A549 (cell line): ENCODE results near the gene MS4A6E. TPM values are rescaled to one million over a fixed set of nuclear protein-coding genes. Genes with fewer than 3 reads are reported as not detected.
A peak's percentile ranks its signal among the peaks of the same experiment; 100 is the strongest.

Experiments
- ATAC-seq, 2 experiments: fragments of 200-7000 bp in 1 of 2; fragments of >200 bp in 1 of 2; cut with Nextera tagmentation in 1 of 2; cut with Tn5 transposase in 1 of 2; 3 replicates each; pipeline versions ENCODE4 v1.8.0 to v1.9.1; 2018 to 2020; ENCODE audit warnings: mild to moderate bottlenecking in 1 of 2, moderate library complexity in 1 of 2
- CTCF ChIA-PET: fragments of 300-600 bp; sonication (Branson Sonifier 250); formaldehyde crosslinking; extraction: SDS; loops from one replicate; lab custom pipeline; 2021; ENCODE audit warnings: antibody characterized with exemption, inconsistent platforms; lab: Yijun Ruan, JAX
- POLR2A ChIA-PET: fragments of 350-600 bp; formaldehyde crosslinking; extraction: SDS; loops from one replicate; lab custom pipeline; 2021; ENCODE audit warnings: antibody characterized with exemption, inconsistent platforms; lab: Yijun Ruan, JAX
- DNase-seq, 2 experiments: peaks; one replicate each; pipeline versions ENCODE4 v3.0.0 to v3.0.0-alpha.2; 2011 to 2016; ENCODE audit warnings: low read depth in 1 of 2, low spot score in 1 of 2
- FAIRE-seq: peaks from 2 replicates; lab custom pipeline; 2011; peaks lifted over from hg19 to GRCh38; lab: Jason Lieb, UNC
- H3K27ac ChIP-seq, 2 experiments: fragments of >200 bp; sonication (Bioruptor Twin); formaldehyde crosslinking; 3 replicates each; pipeline ENCODE4 v1.5.1; 2016 to 2017
- H3K4me1 ChIP-seq: fragments of >200 bp; sonication (Bioruptor Twin); formaldehyde crosslinking; 3 replicates; pipeline ENCODE4 v1.6.1; 2016
- H3K4me2 ChIP-seq: fragments of >200 bp; sonication (Bioruptor Twin); formaldehyde crosslinking; 3 replicates; pipeline ENCODE4 v1.6.1; 2016
- H3K4me3 ChIP-seq: fragments of >200 bp; sonication (Bioruptor Twin); formaldehyde crosslinking; 3 replicates; pipeline ENCODE4 v1.5.1; 2016
- H3K9me3 ChIP-seq: fragments of >200 bp; sonication (Bioruptor Twin); formaldehyde crosslinking; 3 replicates; pipeline ENCODE4 v1.6.1; 2016
- BHLHE40 ChIP-seq: IDR thresholded peaks from 2 replicates; pipeline ENCODE4 v1.6.1; 2012; ENCODE audit warnings: low read depth, low read length, inconsistent platforms
- CBX2 ChIP-seq: fragments of 200-600 bp; sonication (generic); IDR thresholded peaks from 2 replicates; pipeline ENCODE4 v1.6.1; 2016; ENCODE audit warnings: low read depth, mild to moderate bottlenecking, borderline replicate concordance
- CBX8 ChIP-seq: fragments of 200-600 bp; sonication (generic); IDR thresholded peaks from 2 replicates; pipeline ENCODE4 v1.6.1; 2016
- FOSB ChIP-seq: fragments of 250-450 bp; sonication (Bioruptor Pico); IDR thresholded peaks from 2 replicates; pipeline ENCODE4 v1.5.0; 2020; ENCODE audit warnings: mild to moderate bottlenecking, moderate library complexity
- FOXS1 ChIP-seq: fragments of 250-450 bp; sonication (Bioruptor Pico); IDR thresholded peaks from 2 replicates; pipeline ENCODE4 v1.5.0; 2020; ENCODE audit warnings: mild to moderate bottlenecking, moderate library complexity
- HOXB13 ChIP-seq: fragments of 250-450 bp; sonication (Bioruptor Pico); IDR thresholded peaks from 2 replicates; pipeline ENCODE4 v1.5.0; 2020; ENCODE audit warnings: low read depth, mild to moderate bottlenecking, moderate library complexity
- JUNB ChIP-seq: fragments of >200 bp; sonication (Bioruptor Twin); formaldehyde crosslinking; IDR thresholded peaks from 2 replicates; pipeline ENCODE4 v1.6.1; 2016
- MYC ChIP-seq: IDR thresholded peaks from 2 replicates; pipeline ENCODE4 v1.6.1; 2012; ENCODE audit warnings: mild to moderate bottlenecking, inconsistent platforms, low read length, improper control_type of control experiment, borderline replicate concordance
- NPAS2 ChIP-seq: fragments of 250-450 bp; sonication (Bioruptor Pico); IDR thresholded peaks from 2 replicates; pipeline ENCODE4 v1.8.0; 2022; ENCODE audit warnings: mild to moderate bottlenecking, moderate library complexity, borderline replicate concordance
- NR3C1 ChIP-seq: fragments of >200 bp; sonication (Bioruptor Twin); formaldehyde crosslinking; IDR thresholded peaks from 3 replicates; pipeline ENCODE4 v1.6.1; 2017
- RAD21 ChIP-seq, 2 experiments: fragments of >200 bp in 1 of 2; sonication (Bioruptor Twin) in 1 of 2; formaldehyde crosslinking in 1 of 2; IDR thresholded peaks in 1 of 2; conservative IDR thresholded peaks in 1 of 2; 2 replicates in 1 of 2; 3 replicates in 1 of 2; pipeline ENCODE4 v1.6.1; 2012 to 2018; ENCODE audit warnings: inconsistent platforms in 1 of 2
- TFCP2L1 ChIP-seq: fragments of 250-450 bp; sonication (Bioruptor Pico); IDR thresholded peaks from 2 replicates; pipeline ENCODE4 v1.5.0; 2021; ENCODE audit warnings: mild to moderate bottlenecking
- ZC3H11A ChIP-seq: fragments of 450-650 bp; IDR thresholded peaks from 2 replicates; pipeline ENCODE4 v1.6.1; 2014; ENCODE audit warnings: antibody characterized with exemption, mild to moderate bottlenecking
- ZFP36 ChIP-seq: fragments of 450-650 bp; IDR thresholded peaks from 2 replicates; pipeline ENCODE4 v1.6.1; 2014; ENCODE audit warnings: borderline replicate concordance; ENCODE audit not compliant: partially characterized antibody
- ZNF302 ChIP-seq: fragments of 250-450 bp; sonication (Bioruptor Pico); IDR thresholded peaks from 2 replicates; pipeline ENCODE4 v1.9.0; 2021; ENCODE audit warnings: inconsistent platforms, mild to moderate bottlenecking, moderate library complexity
- WGBS: methylation state at CpG from one replicate; pipeline ENCODE4 v1.1.6; 2017; ENCODE audit errors: missing lambda C conversion rate; 5-methylcytosine and 5-hydroxymethylcytosine counted together
- polyA plus RNA-seq, 4 experiments: library from polyadenylated mRNA; depleted of rRNA in 3 of 4; stranded (reverse); fragments of >200 nt; fragmentation: RNase III in 1 of 4; extraction: RNeasy Plus Mini Kit Qiagen cat#74134 plus additional on column Dnase treatment in 1 of 4; gene quantifications; 2 replicates in 3 of 4; 3 replicates in 1 of 4; pipeline ENCODE4 v1.2.3, GENCODE V29; 2011 to 2017
- TF ChIP-seq, protein P1 (sequence below): fragments of >200 bp; sonication (Bioruptor Twin); formaldehyde crosslinking; IDR thresholded peaks from 3 replicates; pipeline ENCODE4 v1.5.1; 2016
- TF ChIP-seq, protein P2 (sequence below): fragments of 250-450 bp; sonication (Bioruptor Pico); IDR thresholded peaks from 2 replicates; pipeline ENCODE4 v1.5.0; 2021; ENCODE audit warnings: mild to moderate bottlenecking, moderate library complexity, borderline replicate concordance
- TF ChIP-seq, protein P3 (sequence below): fragments of 150-350 bp; IDR thresholded peaks from 2 replicates; pipeline ENCODE4 v1.6.1; 2014; ENCODE audit warnings: low read depth, mild to moderate bottlenecking, low read length

The MS4A6E gene
- polyA plus RNA-seq, 2 of the 4 experiments (the other 2 are of a cell fraction) = not detected

DNA sequence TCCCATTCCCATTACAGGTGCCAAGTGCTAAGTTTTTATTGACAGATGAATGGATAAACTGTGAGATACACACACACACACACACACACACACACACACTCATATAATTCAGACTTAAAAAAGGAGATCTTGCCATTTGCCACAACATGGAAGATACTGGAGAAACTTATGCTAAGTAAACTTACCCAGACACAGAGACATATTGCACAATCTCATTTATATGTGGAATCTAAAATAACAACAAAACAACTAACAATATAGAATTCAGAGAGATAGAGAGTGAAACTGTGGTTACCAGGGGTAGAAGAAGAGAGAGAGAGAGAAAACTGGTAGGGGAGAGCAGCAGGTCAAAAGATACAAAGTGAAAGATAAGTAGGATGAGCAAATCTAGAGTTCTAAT is 1.4 kb downstream of the MS4A6E start:
- no peak for FAIRE-seq
- Histone ChIP-seq H3K4me1 (no peaks in the 10 kb centered on the region), H3K27ac (no peak overlapping the region), H3K4me3 (no peak overlapping the region), H3K4me2 (no peak overlapping the region), H3K9me3 (no peaks in the 10 kb centered on the region)
- no peak for DNase-seq
- no peak for TF ChIP-seq TFCP2L1
- no peak for TF ChIP-seq MYC
- TF ChIP-seq NR3C1 = no peak
- TF ChIP-seq, protein P1, sequence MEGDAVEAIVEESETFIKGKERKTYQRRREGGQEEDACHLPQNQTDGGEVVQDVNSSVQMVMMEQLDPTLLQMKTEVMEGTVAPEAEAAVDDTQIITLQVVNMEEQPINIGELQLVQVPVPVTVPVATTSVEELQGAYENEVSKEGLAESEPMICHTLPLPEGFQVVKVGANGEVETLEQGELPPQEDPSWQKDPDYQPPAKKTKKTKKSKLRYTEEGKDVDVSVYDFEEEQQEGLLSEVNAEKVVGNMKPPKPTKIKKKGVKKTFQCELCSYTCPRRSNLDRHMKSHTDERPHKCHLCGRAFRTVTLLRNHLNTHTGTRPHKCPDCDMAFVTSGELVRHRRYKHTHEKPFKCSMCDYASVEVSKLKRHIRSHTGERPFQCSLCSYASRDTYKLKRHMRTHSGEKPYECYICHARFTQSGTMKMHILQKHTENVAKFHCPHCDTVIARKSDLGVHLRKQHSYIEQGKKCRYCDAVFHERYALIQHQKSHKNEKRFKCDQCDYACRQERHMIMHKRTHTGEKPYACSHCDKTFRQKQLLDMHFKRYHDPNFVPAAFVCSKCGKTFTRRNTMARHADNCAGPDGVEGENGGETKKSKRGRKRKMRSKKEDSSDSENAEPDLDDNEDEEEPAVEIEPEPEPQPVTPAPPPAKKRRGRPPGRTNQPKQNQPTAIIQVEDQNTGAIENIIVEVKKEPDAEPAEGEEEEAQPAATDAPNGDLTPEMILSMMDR = no peak
- TF ChIP-seq CBX8 = no peak
- TF ChIP-seq BHLHE40 = no peak
- TF ChIP-seq JUNB = no peak
- no peak for TF ChIP-seq FOSB (CRISPR knock-in tag)
- TF ChIP-seq, protein P2, sequence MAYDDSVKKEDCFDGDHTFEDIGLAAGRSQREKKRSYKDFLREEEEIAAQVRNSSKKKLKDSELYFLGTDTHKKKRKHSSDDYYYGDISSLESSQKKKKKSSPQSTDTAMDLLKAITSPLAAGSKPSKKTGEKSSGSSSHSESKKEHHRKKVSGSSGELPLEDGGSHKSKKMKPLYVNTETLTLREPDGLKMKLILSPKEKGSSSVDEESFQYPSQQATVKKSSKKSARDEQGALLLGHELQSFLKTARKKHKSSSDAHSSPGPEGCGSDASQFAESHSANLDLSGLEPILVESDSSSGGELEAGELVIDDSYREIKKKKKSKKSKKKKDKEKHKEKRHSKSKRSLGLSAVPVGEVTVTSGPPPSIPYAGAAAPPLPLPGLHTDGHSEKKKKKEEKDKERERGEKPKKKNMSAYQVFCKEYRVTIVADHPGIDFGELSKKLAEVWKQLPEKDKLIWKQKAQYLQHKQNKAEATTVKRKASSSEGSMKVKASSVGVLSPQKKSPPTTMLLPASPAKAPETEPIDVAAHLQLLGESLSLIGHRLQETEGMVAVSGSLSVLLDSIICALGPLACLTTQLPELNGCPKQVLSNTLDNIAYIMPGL (CRISPR knock-in tag) = no peak
- no peak for ATAC-seq
- ChIA-PET POLR2A (no interaction called here), CTCF (no interaction called here)

DNA sequence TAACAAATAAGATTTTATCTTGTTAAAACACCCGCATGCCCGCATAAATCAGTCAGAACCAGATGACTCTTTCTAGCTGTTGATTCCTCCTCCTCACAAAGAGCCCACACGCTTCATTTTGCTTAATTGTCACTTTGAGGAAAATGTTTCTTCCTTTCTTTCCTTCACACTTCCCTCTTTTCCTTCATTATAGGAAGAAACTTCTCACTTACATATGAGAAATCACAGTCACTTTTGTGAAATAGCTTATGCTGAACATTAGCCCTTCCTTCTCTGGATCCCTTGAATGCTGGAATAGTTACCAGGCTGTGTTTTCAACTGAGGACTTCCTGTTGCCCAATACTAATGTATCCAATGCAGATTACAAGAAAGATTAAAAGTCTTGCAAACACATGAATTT is 5.8 kb downstream of the MS4A6E start:
- Histone ChIP-seq H3K27ac (no peak overlapping the region), H3K4me2 (no peak overlapping the region), H3K4me1 (no peaks in the 10 kb centered on the region), H3K4me3 (no peak overlapping the region)
- FAIRE-seq (no peak), ATAC-seq (no peak), DNase-seq (no peak)
- POLR2A ChIA-PET = no interaction called here
- 17% methylated on average over 3 of the region's 3 CpGs for WGBS
- TF ChIP-seq HOXB13 (no peak), BHLHE40 (no peak), ZFP36 (no peak), FOXS1 (no peak), CBX2 (no peak), ZC3H11A (no peak), TFCP2L1 (no peak)
- TF ChIP-seq, protein P3, sequence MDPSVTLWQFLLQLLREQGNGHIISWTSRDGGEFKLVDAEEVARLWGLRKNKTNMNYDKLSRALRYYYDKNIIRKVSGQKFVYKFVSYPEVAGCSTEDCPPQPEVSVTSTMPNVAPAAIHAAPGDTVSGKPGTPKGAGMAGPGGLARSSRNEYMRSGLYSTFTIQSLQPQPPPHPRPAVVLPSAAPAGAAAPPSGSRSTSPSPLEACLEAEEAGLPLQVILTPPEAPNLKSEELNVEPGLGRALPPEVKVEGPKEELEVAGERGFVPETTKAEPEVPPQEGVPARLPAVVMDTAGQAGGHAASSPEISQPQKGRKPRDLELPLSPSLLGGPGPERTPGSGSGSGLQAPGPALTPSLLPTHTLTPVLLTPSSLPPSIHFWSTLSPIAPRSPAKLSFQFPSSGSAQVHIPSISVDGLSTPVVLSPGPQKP = no peak
- TF ChIP-seq, all 56 proteins: peak for 0
- H3K9me3 ChIP-seq = no peaks in the 10 kb centered on the region
- CTCF ChIA-PET = interaction anchor here (1.2 to 2.4 kb wide), 6 partner anchors 10 to 285 kb away, joined by 3 to 7 read pairs (median 4); no protein-coding TSS in a partner anchor

DNA sequence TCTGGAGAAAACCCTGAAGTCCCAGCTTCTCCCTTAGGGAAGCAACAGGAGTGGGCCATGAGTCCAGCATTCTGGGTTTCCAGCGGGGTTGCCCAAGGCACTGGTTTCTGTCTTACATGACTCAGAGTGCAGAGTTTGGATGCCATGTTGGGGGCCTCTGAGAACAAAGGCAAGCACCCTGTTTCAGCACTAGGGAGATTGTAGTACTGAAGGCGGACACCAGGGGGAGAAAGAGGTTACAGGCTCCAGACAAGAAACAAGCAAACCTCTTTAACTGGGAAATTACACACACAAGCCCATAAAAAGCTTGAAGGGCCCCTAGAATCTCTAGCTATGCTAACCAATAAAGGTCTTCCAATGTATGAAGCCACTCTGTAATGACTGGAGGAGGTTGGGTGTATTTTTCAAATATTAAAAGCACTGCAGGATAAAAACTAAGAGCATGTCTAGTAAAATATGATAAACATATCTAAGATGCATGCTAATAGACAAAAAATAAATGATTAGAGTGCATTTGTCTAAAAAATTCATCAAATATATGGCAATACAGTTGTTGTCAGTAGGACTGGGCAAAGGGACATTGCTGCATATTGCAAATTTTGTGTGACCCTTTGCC is 7.1 kb downstream of the MS4A6E start:
- POLR2A ChIA-PET = no interaction called here
- DNase-seq = peak; percentile 35 to 67
- H3K27ac ChIP-seq = no peak overlapping the region
- H3K4me2 ChIP-seq = no peak overlapping the region; the same call in 2 of the 3 replicates
- WGBS = 0% methylated on average over 2 of the region's 2 CpGs
- FAIRE-seq = no peak
- CTCF ChIA-PET = interaction anchor here (0.6 to 2.4 kb wide), 14 partner anchors 11 to 328 kb away, joined by 3 to 7 read pairs (median 4); no protein-coding TSS in a partner anchor
- TF ChIP-seq RAD21 (conservative IDR thresholded peaks at IDR 0.05 in 1 of 2, IDR thresholded peaks at IDR 0.05 in 1 of 2) = peak in 1 of 2 experiments; percentile 18; a peak in 2 of 5 replicates
- no peak for TF ChIP-seq ZNF302 (CRISPR knock-in tag)
- TF ChIP-seq, protein P1 = peak; percentile 42
- TF ChIP-seq NPAS2 (CRISPR knock-in tag) = no peak
- H3K9me3 ChIP-seq = no peaks in the 10 kb centered on the region
- ATAC-seq = peak; percentile 85 to 87
- no peak overlapping the region for H3K4me3 ChIP-seq
- H3K4me1 ChIP-seq = no peaks in the 10 kb centered on the region
